Activated CD4-positive, CD25-positive, alpha-beta regulatory T cell treated with anti-CD3 and anti-CD28 coated beads, Interleukin-2, amount 50 U/mL, for 24 hours (primary cell): ENCODE data around the gene DNAJC12.
"Not testable (repeated sequence)": the region's sequence is repeated elsewhere in the genome, so short reads cannot be mapped to it uniquely, and the experiment has no call there.

Source experiments
- ATAC-seq, 2 donors: fragments of 150-1000 bp; cut with Tn5 transposase; one replicate each; pipeline ENCODE4 v1.10.0; 2021; ENCODE audit warnings: mild to moderate bottlenecking in 1 of 2, moderate library complexity in 1 of 2

DNAJC12 gene

GRCh38 chr10:67837541-67838314, at the start of gene DNAJC12:
Gene DNAJC12 (minus strand): TSS chr10:67838188. CDS start chr10:67838011, 177 bp downstream.
- peak; percentile 41 to 76 for ATAC-seq

GRCh38 chr10:67884842-67885670, 47.1 kb upstream of the DNAJC12 start:
- ATAC-seq: peak; percentile 77 to 81

- peak; percentile 80 to 81 for ATAC-seq
These were observed 46.4 kb upstream of the DNAJC12 start, which contains the start of gene SIRT1 for GRCh38 chr10:67884313-67884841. Gene SIRT1 (plus strand): TSS chr10:67884656. CDS start chr10:67884722, 66 bp downstream.

- ATAC-seq: no peak
These were observed 45.8 kb upstream of the DNAJC12 start for GRCh38 chr10:67883710-67884312.

GRCh38 chr10:67878133-67878532, 40.1 kb upstream of the DNAJC12 start:
- no peak for ATAC-seq

- ATAC-seq: not testable (repeated sequence)
These were observed 39.4 kb upstream of the DNAJC12 start for GRCh38 chr10:67877421-67877820.

- no peak for ATAC-seq
These were observed 37.6 kb upstream of the DNAJC12 start for GRCh38 chr10:67875340-67876238.

GRCh38 chr10:67869996-67870395, 32.0 kb upstream of the DNAJC12 start:
- ATAC-seq: no peak

- no peak for ATAC-seq
These were observed 30.1 kb upstream of the DNAJC12 start for GRCh38 chr10:67868132-67868531.

GRCh38 chr10:67864607-67865371, 26.8 kb upstream of the DNAJC12 start:
- no peak for ATAC-seq

- no peak for ATAC-seq
These were observed 25.1 kb upstream of the DNAJC12 start for GRCh38 chr10:67863094-67863493.

GRCh38 chr10:67861750-67862432, 23.9 kb upstream of the DNAJC12 start:
- ATAC-seq: no peak

GRCh38 chr10:67858971-67859370, 21.0 kb upstream of the DNAJC12 start:
- ATAC-seq: no peak

GRCh38 chr10:67853512-67853911, 15.5 kb upstream of the DNAJC12 start:
- ATAC-seq: no peak

- no peak for ATAC-seq
These were observed 14.8 kb upstream of the DNAJC12 start for GRCh38 chr10:67852761-67853160.

GRCh38 chr10:67851186-67851585, 13.2 kb upstream of the DNAJC12 start:
- ATAC-seq: no peak

- peak; percentile 95 to 96 for ATAC-seq
These were observed 11.5 kb upstream of the DNAJC12 start for GRCh38 chr10:67849331-67850011.

GRCh38 chr10:67843284-67843683, 5.3 kb upstream of the DNAJC12 start:
- ATAC-seq: no peak

GRCh38 chr10:67841737-67842136, 3.7 kb upstream of the DNAJC12 start:
- ATAC-seq: no peak

- no peak for ATAC-seq
These were observed 2.0 kb upstream of the DNAJC12 start for GRCh38 chr10:67839951-67840350.
